NCI-H524 (cell line): ENCODE data around the gene KIRREL3.

Source experiments
- DNase-seq, 2 experiments: peaks; one replicate each; lab custom pipeline; 2025; lab: John Stamatoyannopoulos, UW

KIRREL3 gene

GRCh38 chr11:126440792-126441514 is 559.6 kb downstream of the KIRREL3 start:
- DNase-seq: peak; percentile 75 to 79

- no peak for DNase-seq
Measured at GRCh38 chr11:126440276-126440675, 560.3 kb downstream of the KIRREL3 start.

GRCh38 chr11:126438691-126439090 is 561.9 kb downstream of the KIRREL3 start:
- DNase-seq: no peak

GRCh38 chr11:126438272-126438671 is 562.3 kb downstream of the KIRREL3 start:
- no peak for DNase-seq

GRCh38 chr11:126437731-126438130 is 562.8 kb downstream of the KIRREL3 start:
- DNase-seq: no peak

GRCh38 chr11:126436209-126436755 is 564.3 kb downstream of the KIRREL3 start:
- no peak for DNase-seq

GRCh38 chr11:126434950-126435335 is 565.6 kb downstream of the KIRREL3 start:
- no peak for DNase-seq

- no peak for DNase-seq
Measured at GRCh38 chr11:126433989-126434949, 566.3 kb downstream of the KIRREL3 start.

- no peak for DNase-seq
Measured at GRCh38 chr11:126433244-126433846, 567.2 kb downstream of the KIRREL3 start.

- no peak for DNase-seq
Measured at GRCh38 chr11:126432525-126432924, 568.0 kb downstream of the KIRREL3 start.

GRCh38 chr11:126432065-126432461 is 568.5 kb downstream of the KIRREL3 start:
- no peak for DNase-seq

GRCh38 chr11:126431401-126432064 is 569.0 kb downstream of the KIRREL3 start:
- DNase-seq: no peak

GRCh38 chr11:126430581-126431335 is 569.8 kb downstream of the KIRREL3 start:
- peak in 1 of 2 experiments; percentile 17 for DNase-seq

GRCh38 chr11:126426820-126427749 is 573.5 kb downstream of the KIRREL3 start:
- DNase-seq: no peak

- no peak for DNase-seq
Measured at GRCh38 chr11:126426106-126426505, 574.5 kb downstream of the KIRREL3 start.

- DNase-seq: no peak
Measured at GRCh38 chr11:126424471-126425039, 576.0 kb downstream of the KIRREL3 start.

GRCh38 chr11:126423743-126424142 is 576.8 kb downstream of the KIRREL3 start:
- DNase-seq: no peak

- DNase-seq: no peak
Measured at GRCh38 chr11:126423154-126423553, 577.4 kb downstream of the KIRREL3 start.

- DNase-seq: no peak
Measured at GRCh38 chr11:126422446-126422845, 578.1 kb downstream of the KIRREL3 start.
